GM19455 (cell line): ENCODE data around the gene DNAJC6.
"Not testable (repeated sequence)": the region's sequence is repeated elsewhere in the genome, so short reads cannot be mapped to it uniquely, and the experiment has no call there.

Experiments
- ATAC-seq: cut with Tn5 transposase; IDR thresholded peaks from one replicate; pipeline ENCODE4 v1.9.1; 2021; ENCODE audit not compliant: unreplicated experiment

DNAJC6 gene

DNA sequence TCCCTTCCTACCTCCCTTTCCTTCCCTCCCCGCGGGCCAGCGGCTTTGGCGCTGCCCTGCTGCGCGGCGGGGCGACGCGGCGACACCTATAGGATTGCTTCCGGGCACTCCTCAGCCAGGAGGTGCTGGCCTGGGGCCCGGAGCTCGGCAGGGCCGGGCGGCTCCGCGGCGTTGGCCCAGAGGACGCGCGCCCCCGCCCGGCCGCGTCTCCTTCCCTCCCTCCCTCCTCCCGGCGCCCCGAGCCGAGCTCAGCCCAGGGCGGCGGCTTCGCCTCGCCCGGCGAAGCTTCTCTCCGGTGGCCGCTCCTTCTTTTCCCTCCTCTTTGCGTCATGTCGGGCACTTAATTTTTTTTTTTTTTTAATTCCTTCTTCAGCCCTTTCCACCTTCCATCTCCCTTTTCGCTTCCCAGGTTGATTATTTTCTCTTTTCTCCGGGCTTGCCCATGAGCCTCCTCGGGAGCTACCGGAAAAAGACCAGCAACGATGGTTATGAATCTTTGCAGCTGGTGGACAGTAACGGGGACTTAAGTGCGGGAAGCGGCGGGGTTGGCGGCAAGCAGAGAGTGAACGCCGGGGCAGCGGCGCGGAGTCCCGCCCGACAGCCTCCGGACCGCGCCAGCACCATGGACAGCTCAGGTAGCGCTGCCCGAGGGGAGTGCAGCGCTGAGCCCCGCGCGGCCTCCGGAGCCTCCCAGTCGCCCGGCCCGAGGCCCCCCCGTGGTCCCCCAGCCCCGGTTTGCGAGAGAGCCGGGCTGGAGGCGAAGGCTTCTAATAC is at the start of gene DNAJC6:
DNAJC6 (plus strand) TSS at position 240 of the 774 bp plus-strand sequence; CDS start at position 443, 203 bp downstream.
- no peak for ATAC-seq

DNA sequence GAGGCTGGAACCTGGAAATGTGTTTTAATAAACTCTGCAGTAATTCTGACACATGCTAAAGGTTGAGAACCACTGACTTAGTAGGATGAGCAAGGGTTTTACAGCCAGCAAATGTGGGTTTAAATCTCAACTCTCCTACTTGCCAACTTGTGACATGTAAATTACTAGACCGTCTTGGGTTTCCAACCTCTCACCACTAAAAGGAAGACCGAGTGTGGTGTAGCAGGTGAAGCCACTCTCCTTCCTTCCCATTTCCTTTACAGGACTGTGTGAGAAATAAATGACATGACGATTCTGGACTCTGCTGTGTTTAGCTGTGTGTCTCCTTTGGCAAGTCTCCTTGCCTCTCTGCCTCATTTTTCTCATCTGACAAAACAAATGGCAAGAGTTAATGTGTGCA is 49.5 kb upstream of the DNAJC6 start:
- ATAC-seq: no peak

DNA sequence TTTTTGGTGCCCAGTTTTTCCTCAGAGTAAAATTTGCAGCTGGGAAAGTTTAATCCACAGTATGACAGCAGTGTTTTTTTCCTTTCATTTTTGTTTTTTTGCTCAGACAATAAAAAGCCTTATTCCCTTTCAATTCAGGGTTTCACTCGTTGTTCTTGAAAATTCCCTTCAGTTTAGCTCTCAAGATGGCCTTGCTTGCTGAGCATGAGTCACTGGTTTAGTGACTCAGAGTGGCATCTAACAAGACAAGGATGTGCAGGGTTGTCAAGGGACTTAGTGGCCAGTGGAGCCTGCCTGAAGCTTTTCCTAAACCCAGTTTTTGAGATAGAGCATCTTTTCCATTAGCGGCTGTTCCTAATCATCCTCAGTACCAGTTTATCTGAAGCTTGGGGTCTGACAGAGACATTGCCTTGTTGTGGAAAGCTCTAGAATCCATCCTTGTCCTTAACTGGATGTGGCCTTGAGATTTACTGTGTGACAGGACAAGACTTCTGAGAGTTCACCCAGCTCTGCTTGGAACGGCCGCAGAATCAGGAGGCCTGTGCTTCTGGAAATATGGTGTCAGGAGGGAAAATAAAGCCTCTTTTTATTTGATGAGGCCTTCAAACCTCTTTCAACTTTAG is 48.4 kb upstream of the DNAJC6 start:
- no peak for ATAC-seq

DNA sequence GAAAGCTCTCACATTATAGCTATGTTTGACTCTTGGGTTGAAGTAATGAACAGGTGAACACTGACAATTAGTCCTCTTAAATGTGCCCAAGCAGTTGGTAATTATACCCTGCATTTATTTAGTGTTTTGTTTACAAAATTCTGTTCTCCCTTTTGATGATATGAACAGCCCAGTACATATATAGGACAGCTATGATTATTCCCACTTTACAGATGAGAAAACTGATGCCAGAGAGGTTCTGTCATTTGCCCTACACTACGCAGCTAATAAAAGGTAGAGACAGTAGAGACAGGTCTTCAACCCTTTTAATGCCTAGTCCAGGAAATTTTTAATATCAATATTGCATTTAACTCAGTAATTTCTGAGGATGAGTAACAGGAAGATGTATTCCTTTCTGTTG is 46.1 kb upstream of the DNAJC6 start:
- no peak for ATAC-seq

DNA sequence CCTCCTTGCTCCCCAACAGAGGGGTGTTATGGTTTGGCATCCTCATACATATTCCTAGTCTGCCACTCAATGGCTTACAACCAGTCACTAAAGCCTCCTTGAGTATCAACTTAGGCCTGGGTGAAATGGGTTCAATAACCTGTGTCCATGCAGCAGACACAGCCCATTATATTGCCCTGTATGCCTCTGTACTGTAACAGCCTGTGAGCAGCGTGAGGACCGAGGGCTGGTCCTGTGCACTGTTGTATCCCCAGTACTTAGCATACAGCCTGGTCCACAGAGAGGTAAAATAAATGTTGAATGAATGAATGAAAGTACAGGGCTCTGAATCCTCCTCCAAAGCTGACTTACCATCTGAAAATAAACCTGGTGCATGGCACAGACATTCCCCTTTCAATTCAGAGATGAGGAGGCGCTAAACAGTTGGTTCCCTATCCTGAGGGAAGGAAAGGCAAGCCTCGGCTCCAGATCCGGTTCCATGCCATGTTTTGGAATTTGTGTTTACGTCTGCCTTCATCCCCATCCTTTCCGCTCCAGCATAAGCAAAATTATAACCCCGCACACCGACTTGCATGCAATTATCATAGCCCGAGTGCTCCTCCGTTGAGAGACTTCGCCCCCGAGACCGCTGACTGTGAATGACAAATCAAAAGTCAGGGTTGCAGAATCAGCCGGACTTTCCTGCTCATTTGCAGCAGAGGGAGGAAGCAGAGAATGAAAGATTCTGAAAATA is 45.0 kb upstream of the DNAJC6 start:
- no peak for ATAC-seq

DNA sequence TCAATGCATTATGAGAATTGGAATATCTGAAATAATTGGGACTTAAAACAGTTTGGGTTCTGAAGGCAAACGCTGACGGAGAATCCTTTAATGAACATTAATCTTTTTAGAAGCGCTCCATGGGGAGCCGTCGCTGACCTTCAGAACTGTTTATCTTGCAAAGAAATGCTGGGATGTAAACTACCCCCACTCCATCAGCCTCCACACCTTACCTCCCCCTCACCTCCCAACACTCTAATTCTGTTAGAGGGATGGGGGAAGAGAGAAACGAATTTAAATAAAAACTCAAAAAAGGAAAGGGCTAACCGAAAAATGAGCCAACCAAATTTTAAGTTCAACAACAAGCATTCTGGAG is 44.1 kb upstream of the DNAJC6 start:
- ATAC-seq: no peak

DNA sequence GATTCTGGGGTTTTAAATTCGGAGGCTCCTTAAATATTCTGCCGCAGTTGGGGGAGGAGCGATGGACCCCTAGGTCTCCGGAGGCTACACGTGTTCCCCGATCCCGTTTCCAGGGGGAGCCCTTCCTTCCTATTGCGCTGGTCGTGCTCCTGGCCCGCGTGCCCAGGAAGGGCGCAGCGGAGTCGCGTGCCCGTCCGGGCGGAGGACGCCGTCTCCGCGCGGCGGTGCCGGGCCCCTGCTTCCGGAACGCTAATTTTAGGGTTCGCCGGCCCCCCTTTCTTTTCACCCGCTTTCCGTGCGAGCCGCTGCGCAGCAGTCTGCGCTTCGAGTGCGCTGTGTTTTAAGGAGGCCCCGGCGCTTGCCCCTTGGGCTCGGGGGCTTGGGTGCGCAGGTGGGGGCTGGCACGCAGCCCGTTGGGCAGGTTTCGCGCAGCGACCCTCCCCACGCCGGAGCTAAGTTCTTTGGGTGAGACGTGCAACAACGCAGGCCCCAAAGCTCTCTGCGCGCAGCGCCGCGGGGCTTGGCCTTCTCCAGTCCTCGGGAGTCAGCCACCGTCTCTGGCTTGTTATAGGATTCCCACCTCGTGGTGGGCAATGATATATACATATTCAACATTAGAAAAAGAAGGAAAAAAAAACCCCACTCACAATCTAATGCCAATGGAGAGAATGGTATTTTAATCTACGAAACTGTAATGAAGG is 43.5 kb upstream of the DNAJC6 start:
- peak; percentile 47 for ATAC-seq

DNA sequence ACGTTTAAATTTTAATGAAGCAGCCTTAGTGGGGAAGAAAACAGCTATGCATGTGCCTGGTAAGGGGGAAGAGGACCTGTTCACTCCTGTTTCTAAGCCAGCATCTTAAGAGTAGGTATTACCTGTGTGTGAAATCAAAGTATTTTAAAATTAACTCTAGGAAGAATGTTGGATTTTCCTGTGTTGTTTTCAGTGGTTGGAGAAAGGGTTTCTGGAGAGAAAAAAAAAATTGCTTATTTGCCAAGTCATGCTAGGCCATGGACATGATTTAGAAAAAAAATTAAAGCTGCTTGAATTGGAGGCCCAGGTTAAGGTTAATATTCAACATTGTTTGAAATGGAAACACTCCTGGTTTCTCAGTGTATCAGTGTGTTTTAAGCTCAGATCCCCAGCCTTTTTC is 42.9 kb upstream of the DNAJC6 start:
- no peak for ATAC-seq

DNA sequence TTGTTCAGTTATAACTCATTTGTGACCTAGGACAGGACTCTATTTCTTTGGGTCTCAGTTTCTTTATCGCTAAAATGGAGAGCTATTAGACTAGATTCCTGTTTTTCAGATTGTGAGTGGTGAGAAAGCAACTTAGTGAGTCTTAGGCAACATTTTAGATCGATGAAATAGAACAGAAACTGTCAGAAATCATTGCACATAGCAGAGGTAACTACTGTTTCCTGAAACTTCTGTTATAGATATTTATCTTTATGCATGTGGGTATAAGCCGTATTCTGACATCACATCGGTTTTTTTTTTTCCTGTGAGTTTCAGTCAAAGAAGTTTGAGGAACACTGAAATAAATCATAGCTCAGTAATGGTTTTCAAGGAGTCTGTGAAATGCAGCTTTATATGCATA is 42.1 kb upstream of the DNAJC6 start:
- no peak for ATAC-seq

DNA sequence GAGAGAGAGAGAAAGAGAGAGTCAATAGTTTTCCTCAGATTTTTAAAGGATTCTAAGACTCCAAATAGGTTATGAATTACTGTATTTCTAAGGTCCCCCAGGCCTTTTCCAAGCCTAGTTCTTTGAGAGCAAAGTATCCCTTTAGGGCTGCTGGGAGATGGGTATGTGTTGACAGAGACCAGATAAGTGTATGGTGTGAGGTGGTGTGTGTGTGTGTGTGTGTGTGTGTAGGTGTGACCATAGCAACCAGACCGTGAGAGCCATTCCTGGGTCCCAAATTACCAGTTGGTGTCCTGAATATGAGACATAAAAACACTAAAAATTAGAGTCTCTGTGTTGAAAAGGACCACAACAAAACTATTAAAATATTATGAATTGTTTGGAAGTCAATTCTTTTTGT is 41.7 kb upstream of the DNAJC6 start:
- ATAC-seq: no peak

DNA sequence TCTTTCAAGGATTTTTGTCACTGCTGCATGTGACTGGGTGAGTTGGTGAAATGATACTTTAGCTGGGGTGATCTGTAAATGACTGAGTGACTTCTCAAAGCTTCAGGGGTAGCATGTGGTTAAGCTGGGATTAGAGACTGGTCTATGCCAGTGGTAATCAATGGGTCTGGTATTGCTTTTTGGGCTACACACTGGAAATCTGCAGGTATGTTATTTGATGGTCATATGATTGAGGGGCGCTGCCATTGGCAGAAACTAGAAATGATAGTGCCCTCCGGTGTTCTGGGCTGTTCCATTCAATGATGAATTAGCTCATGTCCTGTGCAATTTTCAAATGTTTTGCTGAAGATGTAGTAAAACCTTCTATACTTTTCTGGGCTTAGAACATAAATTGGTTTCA is 39.7 kb upstream of the DNAJC6 start:
- ATAC-seq: no peak

DNA sequence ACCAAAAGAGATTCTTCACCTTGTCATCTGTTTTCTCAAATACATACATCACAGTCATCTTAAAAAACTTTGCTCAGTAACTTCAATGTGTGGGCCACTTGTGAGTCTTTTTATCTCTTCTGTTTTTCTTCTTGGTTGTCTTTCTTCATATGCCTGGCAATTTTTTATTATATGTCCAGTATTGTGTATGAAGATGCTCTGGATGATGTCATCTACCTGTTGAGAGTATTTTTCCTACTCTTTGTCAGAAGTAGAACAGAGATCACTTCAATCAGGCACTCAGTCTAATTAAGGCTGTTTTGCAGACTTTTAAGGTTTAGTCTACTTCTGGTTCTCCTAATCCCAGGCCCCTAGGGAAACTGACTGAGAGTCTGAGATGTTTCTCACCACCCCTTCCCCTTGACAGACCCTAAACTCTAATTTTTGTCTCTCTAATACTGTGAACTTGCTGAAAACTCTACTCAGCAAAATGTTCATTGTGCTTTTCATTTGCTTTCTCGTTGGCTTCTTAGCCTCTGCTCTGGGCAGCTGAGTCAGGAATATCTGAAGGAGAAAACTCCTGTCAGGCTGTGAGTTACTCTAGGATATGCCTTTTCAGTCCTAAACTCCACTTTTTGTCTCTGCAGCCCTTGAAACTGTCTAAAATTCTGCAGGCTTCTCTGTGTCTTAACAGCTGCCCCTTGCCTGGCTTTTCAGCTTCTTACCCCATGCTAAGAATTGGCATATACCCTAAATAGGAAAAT is 33.0 kb upstream of the DNAJC6 start:
- no peak for ATAC-seq

DNA sequence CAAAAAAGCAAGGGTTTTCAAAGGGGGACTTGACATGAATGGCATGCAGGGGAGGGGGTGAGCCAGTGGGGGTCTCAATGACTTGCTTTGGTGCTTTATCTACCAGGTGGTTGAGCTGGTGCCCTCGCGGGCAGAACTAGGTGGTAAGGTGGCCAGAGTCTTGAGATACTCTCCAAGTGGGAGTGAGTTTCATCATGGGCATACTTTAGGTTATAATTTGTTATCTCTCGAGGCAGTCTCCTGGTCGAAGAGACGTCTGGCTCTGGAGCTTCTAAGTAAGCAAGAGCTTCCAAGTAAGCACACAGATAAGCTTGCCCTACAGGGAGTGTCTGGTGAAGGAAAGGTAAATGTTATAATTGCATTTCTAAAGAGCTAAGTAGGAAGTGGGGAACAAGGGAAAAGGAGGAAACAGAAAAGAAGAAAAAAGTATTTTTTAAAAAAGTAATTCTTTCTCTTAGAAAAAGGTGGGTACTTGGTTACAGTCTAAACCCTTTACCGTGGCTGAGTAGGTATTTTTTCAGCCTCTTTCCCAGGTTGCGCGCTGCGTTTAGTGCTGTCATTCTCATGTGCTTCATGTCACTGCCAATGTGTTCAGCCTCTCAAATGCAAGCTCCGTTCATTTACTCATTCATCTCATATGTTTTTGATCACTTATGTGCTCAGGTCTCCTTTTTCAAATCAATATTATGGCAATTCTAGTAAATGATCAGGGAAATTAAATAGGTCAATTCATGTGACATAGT is 31.6 kb upstream of the DNAJC6 start:
- no peak for ATAC-seq

DNA sequence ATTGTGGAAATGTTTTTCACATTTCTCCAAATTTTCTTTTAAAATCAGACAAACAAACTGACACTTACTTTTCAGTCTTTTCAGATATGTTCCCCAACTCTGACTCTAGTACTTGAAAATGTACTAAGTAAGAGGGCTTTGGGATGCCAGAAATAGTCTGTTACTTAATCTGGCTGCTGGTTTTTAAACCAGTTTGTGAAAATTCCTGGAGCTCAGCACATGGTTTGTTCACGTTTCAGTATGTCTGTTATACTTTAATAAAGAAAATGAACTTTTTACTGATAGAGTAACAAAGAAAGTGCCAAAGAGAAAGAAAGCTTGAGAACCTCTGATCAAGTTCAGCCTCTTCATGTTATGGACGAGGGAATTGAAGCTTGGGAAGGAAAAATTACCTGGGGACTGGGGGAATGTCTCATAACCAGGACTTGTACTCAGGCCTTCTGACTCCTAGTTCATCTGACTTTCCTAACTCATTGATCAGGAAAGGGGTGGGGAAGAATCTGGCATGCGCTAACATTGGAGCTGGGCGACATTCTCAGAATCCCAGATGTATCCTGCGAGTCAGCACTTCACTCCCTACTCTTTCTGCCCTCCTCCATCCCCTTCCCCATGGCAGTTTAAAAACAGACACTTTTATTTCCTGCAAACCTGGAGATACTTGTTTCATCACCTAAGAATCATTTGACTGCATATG is 30.8 kb upstream of the DNAJC6 start:
- ATAC-seq: no peak

DNA sequence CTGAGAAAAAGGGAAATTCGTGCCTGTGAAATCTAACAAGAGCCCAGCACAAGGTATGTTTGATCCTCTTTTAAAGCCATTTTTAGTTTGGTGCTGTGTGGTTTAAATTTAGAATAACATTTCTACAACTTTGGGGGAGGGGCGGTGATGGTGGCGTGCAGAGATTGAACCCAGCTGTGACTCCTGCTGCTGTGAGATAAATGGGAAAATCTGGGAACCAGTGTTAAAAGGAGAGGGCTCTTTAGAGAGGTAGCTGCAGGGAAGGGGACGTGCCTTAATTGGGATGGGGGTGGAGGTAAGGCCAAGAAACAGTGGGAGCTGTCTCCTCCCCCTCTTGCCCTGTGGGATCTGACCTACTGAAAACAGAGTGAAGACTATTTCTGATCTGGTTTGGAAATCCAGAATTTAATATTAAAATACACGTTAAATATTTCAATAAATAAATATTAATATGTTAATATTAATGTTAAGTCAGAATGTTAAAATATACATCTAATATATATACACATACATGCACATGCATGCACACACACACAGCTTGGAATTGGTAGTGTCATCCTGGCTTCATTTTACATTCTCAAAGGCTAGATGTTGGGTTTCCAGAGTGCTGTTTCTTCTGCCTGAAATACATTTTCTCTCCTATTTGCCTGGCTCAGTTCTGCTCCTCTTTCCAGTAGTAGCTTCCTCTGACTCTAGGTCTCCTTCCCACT is 30.1 kb upstream of the DNAJC6 start:
- no peak for ATAC-seq

DNA sequence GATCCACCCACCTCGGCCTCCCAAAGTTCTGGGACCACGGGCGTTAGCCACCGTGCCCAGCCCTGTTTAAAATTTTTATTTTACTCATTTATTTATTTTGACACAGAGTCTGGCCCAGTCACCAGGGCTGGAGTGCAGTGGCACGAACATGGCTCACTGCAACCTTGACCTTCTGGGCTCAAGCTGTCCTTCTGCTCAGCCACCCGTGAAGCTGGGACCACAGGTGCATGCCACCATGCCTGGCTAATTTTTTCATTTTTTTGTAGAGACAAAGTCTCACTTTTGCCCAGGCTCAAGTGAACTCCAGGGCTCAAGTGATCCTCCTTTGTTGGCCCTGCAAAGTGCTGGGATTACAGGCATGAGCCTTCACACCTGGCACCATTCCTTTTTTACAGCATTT is 27.5 kb upstream of the DNAJC6 start:
- ATAC-seq: no peak

DNA sequence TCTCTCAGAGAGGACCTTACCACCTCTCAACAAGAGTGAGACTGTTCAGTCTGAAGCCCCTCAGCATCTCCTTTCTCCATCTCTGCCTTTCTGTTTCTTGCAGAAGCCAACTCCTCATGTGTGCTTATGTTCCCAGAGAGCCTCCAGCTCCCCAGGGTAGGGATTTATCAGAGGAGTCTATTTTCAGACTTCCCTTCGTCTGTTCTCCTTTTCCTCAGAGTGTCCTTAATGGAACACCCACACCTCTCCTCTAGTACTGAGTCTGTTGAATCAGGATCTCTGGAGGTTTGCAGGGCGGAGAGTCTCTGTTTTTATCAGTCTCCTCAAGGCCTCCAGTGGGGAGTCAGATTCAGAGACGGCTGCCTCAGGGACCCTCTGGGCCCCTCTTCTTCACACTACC is 25.1 kb upstream of the DNAJC6 start:
- no peak for ATAC-seq

DNA sequence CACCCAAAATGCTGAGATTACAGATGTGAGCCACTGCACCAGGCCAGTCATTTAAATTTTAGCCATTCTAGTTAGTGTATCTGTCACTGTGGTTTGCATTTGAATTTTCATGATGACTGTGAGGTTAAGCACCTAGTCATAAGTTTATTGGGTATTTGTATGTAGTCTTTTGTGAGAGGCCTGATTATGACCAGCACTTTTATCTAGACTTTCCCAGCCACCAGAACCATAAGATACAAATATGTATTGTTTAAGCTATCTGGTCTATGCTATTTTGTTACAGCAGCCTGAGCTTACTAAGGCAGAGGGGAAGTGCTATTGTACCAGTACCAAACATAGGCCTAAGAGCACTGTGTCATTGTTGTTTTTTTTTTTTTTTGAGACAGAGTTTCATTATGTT is 19.9 kb upstream of the DNAJC6 start:
- ATAC-seq: no peak

DNA sequence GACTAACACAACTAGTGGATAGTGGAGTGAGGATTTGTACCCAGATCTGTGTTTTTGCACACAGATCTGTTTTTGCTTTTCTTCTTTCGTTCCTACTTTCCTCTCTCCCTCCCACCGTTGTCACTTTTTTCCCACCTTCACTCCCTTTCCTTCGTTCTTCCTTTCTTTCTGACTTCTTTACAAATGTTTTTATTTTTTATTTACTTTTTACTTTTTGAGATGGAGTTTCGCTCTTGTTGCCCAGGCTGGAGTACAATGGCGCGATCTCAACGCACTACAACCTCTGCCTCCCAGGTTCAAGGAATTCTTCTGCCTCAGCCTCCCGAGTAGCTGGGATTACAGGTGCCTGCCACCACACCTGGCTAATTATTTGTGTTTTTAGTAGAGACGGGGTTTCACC is 17.5 kb upstream of the DNAJC6 start:
- ATAC-seq: not testable (repeated sequence)
